HG02840 (cell line): Measurements from ENCODE around the gene MRTFB.

Experiments used
- ATAC-seq: cut with Tn5 transposase; IDR thresholded peaks from one replicate; pipeline ENCODE4 v1.9.1; 2021; ENCODE audit warnings: mild to moderate bottlenecking, moderate library complexity, moderate number of reproducible peaks; ENCODE audit not compliant: unreplicated experiment, low FRiP score

The MRTFB gene

GRCh38 chr16:14304891-14305460, 233.9 kb downstream of the MRTFB start:
- ATAC-seq, result no peak

- no peak for ATAC-seq
These were observed 235.5 kb downstream of the MRTFB start for GRCh38 chr16:14306485-14307058.

GRCh38 chr16:14307059-14307526, 236.0 kb downstream of the MRTFB start:
- no peak for ATAC-seq

GRCh38 chr16:14307527-14308367, 236.6 kb downstream of the MRTFB start:
- no peak for ATAC-seq

GRCh38 chr16:14308368-14308723, 237.2 kb downstream of the MRTFB start:
- ATAC-seq, result no peak

GRCh38 chr16:14309001-14309886, 238.1 kb downstream of the MRTFB start:
- ATAC-seq, result no peak

GRCh38 chr16:14309906-14310305, 238.8 kb downstream of the MRTFB start:
- no peak for ATAC-seq

- no peak for ATAC-seq
These were observed 239.4 kb downstream of the MRTFB start for GRCh38 chr16:14310519-14310991.

GRCh38 chr16:14314116-14314515, 243.0 kb downstream of the MRTFB start:
- no peak for ATAC-seq

- no peak for ATAC-seq
These were observed 244.7 kb downstream of the MRTFB start for GRCh38 chr16:14315683-14316320.
